ENCODE results near the gene SPTBN1. TPM values are rescaled to one million over a fixed set of nuclear protein-coding genes. Genes with fewer than 3 reads are reported as not detected.

Gene SPTBN1
- total and polyA plus RNA-seq, 3 experiments from 2014 or later, result 38.4 to 49.2 (median 38.5) TPM

GRCh38 chr2:54613386-54613785 lies 157.3 kb downstream of the SPTBN1 start:
- ChIA-PET POLR2A (no interaction called here), CTCF (interaction anchor here (2.5 kb wide), 1 partner anchor 89 kb away, joined by 7 read pairs; no protein-coding TSS in a partner anchor)

GRCh38 chr2:54613794-54614257 lies 157.7 kb downstream of the SPTBN1 start:
- Histone ChIP-seq H3K4me3 (ENCODE audit: low read length) (no peak overlapping the region), H3K4me1 (ENCODE audit: insufficient read depth, low read length) (peaks cover 17% of the 10 kb centered on the region), H3K27me3 (ENCODE audit: insufficient read depth, low read length, poor library complexity, severe bottlenecking) (no peaks in the 10 kb centered on the region), H3K27ac (ENCODE audit: low read depth, low read length) (no peak overlapping the region), H3K9me3 (ENCODE audit: low read length) (no peaks in the 10 kb centered on the region), H3K36me3 (ENCODE audit: insufficient read depth, low read length) (peaks cover 31% of the 10 kb centered on the region)
- no peak for DNase-seq
- no peak overlapping the region for H3K4me3 Mint-ChIP-seq
- no peaks in the 10 kb centered on the region for H3K27me3 Mint-ChIP-seq
- H3K9me3 Mint-ChIP-seq, result no peaks in the 10 kb centered on the region
- H3K4me1 Mint-ChIP-seq, result peaks cover 49 to 63% (median 60%) of the 10 kb centered on the region in 3 donors
- POLR2A ChIA-PET, result no interaction called here
- CTCF ChIA-PET, result interaction anchor here (1.2 to 2.5 kb wide), 2 partner anchors 11 to 90 kb away, joined by 3 to 7 read pairs; no protein-coding TSS in a partner anchor
- H3K27ac Mint-ChIP-seq, result peak overlapping the region in 5 of 8 donors; percentile 9 to 89 (median 47)
- H3K36me3 Mint-ChIP-seq, result peaks cover 0 to 73% (median 27%) of the 10 kb centered on the region in 3 donors

More at GRCh38 chr2:54613386-54613785, 157.3 kb downstream of the SPTBN1 start:
- H3K4me1 Mint-ChIP-seq, result peaks cover 47 to 61% (median 59%) of the 10 kb centered on the region in 3 donors
- no peak for DNase-seq
- Histone ChIP-seq H3K4me1 (ENCODE audit: insufficient read depth, low read length) (peaks cover 13% of the 10 kb centered on the region), H3K27ac (ENCODE audit: low read depth, low read length) (no peak overlapping the region), H3K27me3 (ENCODE audit: insufficient read depth, low read length, poor library complexity, severe bottlenecking) (no peaks in the 10 kb centered on the region), H3K9me3 (ENCODE audit: low read length) (no peaks in the 10 kb centered on the region), H3K4me3 (ENCODE audit: low read length) (no peak overlapping the region), H3K36me3 (ENCODE audit: insufficient read depth, low read length) (peaks cover 29% of the 10 kb centered on the region)
- H3K27me3 Mint-ChIP-seq, result no peaks in the 10 kb centered on the region
- H3K27ac Mint-ChIP-seq, result peak overlapping the region in 3 of 8 donors; percentile 47 to 89 (median 61)
- H3K9me3 Mint-ChIP-seq, result no peaks in the 10 kb centered on the region
- peaks cover 0 to 68% (median 24%) of the 10 kb centered on the region in 3 donors for H3K36me3 Mint-ChIP-seq
- H3K4me3 Mint-ChIP-seq, result no peak overlapping the region

- no peak overlapping the region for H3K4me3 Mint-ChIP-seq
- POLR2A ChIA-PET, result interaction anchor here (1.3 kb wide), 1 partner anchor 56 kb away, joined by 3 read pairs; no protein-coding TSS in a partner anchor
- H3K36me3 ChIP-seq (ENCODE audit: insufficient read depth, low read length), result peaks cover 35% of the 10 kb centered on the region
- H3K4me1 Mint-ChIP-seq, result peaks cover 42 to 59% (median 57%) of the 10 kb centered on the region in 3 donors
- no peak overlapping the region for H3K27ac ChIP-seq (ENCODE audit: low read depth, low read length)
- CTCF ChIA-PET, result interaction anchor here (1.2 to 2.5 kb wide), 3 partner anchors 10 to 91 kb away, joined by 3 to 7 read pairs (median 3); no protein-coding TSS in a partner anchor
- no peak overlapping the region for H3K4me3 ChIP-seq (ENCODE audit: low read length)
- no peaks in the 10 kb centered on the region for H3K27me3 Mint-ChIP-seq
- no peaks in the 10 kb centered on the region for H3K27me3 ChIP-seq (ENCODE audit: insufficient read depth, low read length, poor library complexity, severe bottlenecking)
- H3K36me3 Mint-ChIP-seq, result peaks cover 0 to 83% (median 29%) of the 10 kb centered on the region in 3 donors
- H3K9me3 ChIP-seq (ENCODE audit: low read length), result no peaks in the 10 kb centered on the region
- H3K9me3 Mint-ChIP-seq, result no peaks in the 10 kb centered on the region
- H3K4me1 ChIP-seq (ENCODE audit: insufficient read depth, low read length), result peaks cover 24% of the 10 kb centered on the region
- H3K27ac Mint-ChIP-seq, result peak overlapping the region in 1 of 8 donors; percentile 26
- no peak for DNase-seq
These were observed 158.7 kb downstream of the SPTBN1 start for GRCh38 chr2:54614819-54615218.

GRCh38 chr2:54615832-54616534 lies 159.9 kb downstream of the SPTBN1 start:
- H3K9me3 Mint-ChIP-seq, result no peaks in the 10 kb centered on the region
- H3K27me3 Mint-ChIP-seq, result no peaks in the 10 kb centered on the region
- H3K27ac Mint-ChIP-seq, result peak overlapping the region in 3 of 8 donors; percentile 37 to 64 (median 64)
- ChIA-PET POLR2A (no interaction called here), CTCF (interaction anchor here (1.0 to 2.2 kb wide), 4 partner anchors 9 to 93 kb away, joined by 3 to 6 read pairs (median 3); no protein-coding TSS in a partner anchor)
- H3K27ac ChIP-seq (ENCODE audit: low read depth, low read length), result no peak overlapping the region
- H3K36me3 Mint-ChIP-seq, result peaks cover 0 to 94% (median 39%) of the 10 kb centered on the region in 3 donors
- peaks cover 20% of the 10 kb centered on the region for H3K4me1 ChIP-seq (ENCODE audit: insufficient read depth, low read length)
- H3K4me1 Mint-ChIP-seq, result peaks cover 44 to 51% (median 48%) of the 10 kb centered on the region in 3 donors
- H3K4me3 Mint-ChIP-seq, result no peak overlapping the region
- no peak for DNase-seq
- H3K9me3 ChIP-seq (ENCODE audit: low read length), result no peaks in the 10 kb centered on the region
- no peak overlapping the region for H3K4me3 ChIP-seq (ENCODE audit: low read length)
- H3K36me3 ChIP-seq (ENCODE audit: insufficient read depth, low read length), result peaks cover 45% of the 10 kb centered on the region
- no peaks in the 10 kb centered on the region for H3K27me3 ChIP-seq (ENCODE audit: insufficient read depth, low read length, poor library complexity, severe bottlenecking)

- Mint-ChIP-seq H3K4me1 (peaks cover 37 to 40% (median 38%) of the 10 kb centered on the region in 3 donors), H3K36me3 (peaks cover 1 to 99% (median 34%) of the 10 kb centered on the region in 3 donors), H3K9me3 (no peaks in the 10 kb centered on the region), H3K27ac (peak overlapping the region in 3 of 8 donors; percentile 8 to 50 (median 23)), H3K27me3 (no peaks in the 10 kb centered on the region), H3K4me3 (no peak overlapping the region)
- Histone ChIP-seq H3K4me3 (ENCODE audit: low read length) (no peak overlapping the region), H3K27me3 (ENCODE audit: insufficient read depth, low read length, poor library complexity, severe bottlenecking) (no peaks in the 10 kb centered on the region), H3K9me3 (ENCODE audit: low read length) (no peaks in the 10 kb centered on the region), H3K4me1 (ENCODE audit: insufficient read depth, low read length) (peaks cover 16% of the 10 kb centered on the region), H3K27ac (ENCODE audit: low read depth, low read length) (no peak overlapping the region), H3K36me3 (ENCODE audit: insufficient read depth, low read length) (peaks cover 53% of the 10 kb centered on the region)
- ChIA-PET POLR2A (no interaction called here), CTCF (interaction anchor here (1.0 to 2.2 kb wide), 3 partner anchors 7 to 95 kb away, joined by 3 to 6 read pairs (median 3); no protein-coding TSS in a partner anchor)
- no peak for DNase-seq
These were observed 161.3 kb downstream of the SPTBN1 start for GRCh38 chr2:54617409-54617808.

- Mint-ChIP-seq H3K36me3 (peaks cover 8 to 99% (median 38%) of the 10 kb centered on the region in 3 donors), H3K27ac (peak overlapping the region; percentile 45 to 90 (median 60)), H3K9me3 (no peaks in the 10 kb centered on the region), H3K4me3 (no peak overlapping the region), H3K4me1 (peaks cover 26 to 28% (median 27%) of the 10 kb centered on the region in 3 donors), H3K27me3 (no peaks in the 10 kb centered on the region)
- Histone ChIP-seq H3K27me3 (ENCODE audit: insufficient read depth, low read length, poor library complexity, severe bottlenecking) (no peaks in the 10 kb centered on the region), H3K36me3 (ENCODE audit: insufficient read depth, low read length) (peaks cover 54% of the 10 kb centered on the region), H3K4me3 (ENCODE audit: low read length) (no peak overlapping the region), H3K4me1 (ENCODE audit: insufficient read depth, low read length) (peaks cover 16% of the 10 kb centered on the region), H3K9me3 (ENCODE audit: low read length) (no peaks in the 10 kb centered on the region), H3K27ac (ENCODE audit: low read depth, low read length) (no peak overlapping the region)
- ChIA-PET POLR2A (interaction anchor here (0.6 kb wide), 1 partner anchor 21 kb away, joined by 5 read pairs; no protein-coding TSS in a partner anchor), CTCF (interaction anchor here (1.2 to 2.7 kb wide), 4 partner anchors 12 to 96 kb away, joined by 3 to 8 read pairs (median 4); no protein-coding TSS in a partner anchor)
- DNase-seq, result no peak
These were observed 162.8 kb downstream of the SPTBN1 start for GRCh38 chr2:54618646-54619565.

- H3K4me3 Mint-ChIP-seq, result no peak overlapping the region
- peaks cover 21 to 24% (median 23%) of the 10 kb centered on the region in 3 donors for H3K4me1 Mint-ChIP-seq
- H3K36me3 Mint-ChIP-seq, result peaks cover 10 to 99% (median 43%) of the 10 kb centered on the region in 3 donors
- H3K9me3 Mint-ChIP-seq, result no peaks in the 10 kb centered on the region
- no peak overlapping the region for H3K4me3 ChIP-seq (ENCODE audit: low read length)
- peak overlapping the region in 3 of 8 donors; percentile 13 to 69 (median 59) for H3K27ac Mint-ChIP-seq
- peaks cover 54% of the 10 kb centered on the region for H3K36me3 ChIP-seq (ENCODE audit: insufficient read depth, low read length)
- peaks cover 16% of the 10 kb centered on the region for H3K4me1 ChIP-seq (ENCODE audit: insufficient read depth, low read length)
- no peaks in the 10 kb centered on the region for H3K27me3 Mint-ChIP-seq
- no peak overlapping the region for H3K27ac ChIP-seq (ENCODE audit: low read depth, low read length)
- ChIA-PET POLR2A (no interaction called here), CTCF (interaction anchor here (1.2 to 2.7 kb wide), 4 partner anchors 11 to 97 kb away, joined by 3 to 8 read pairs (median 4); no protein-coding TSS in a partner anchor)
- no peak for DNase-seq
- no peaks in the 10 kb centered on the region for H3K27me3 ChIP-seq (ENCODE audit: insufficient read depth, low read length, poor library complexity, severe bottlenecking)
- no peaks in the 10 kb centered on the region for H3K9me3 ChIP-seq (ENCODE audit: low read length)
These were observed 163.6 kb downstream of the SPTBN1 start for GRCh38 chr2:54619660-54620231.
